H1 (cell line): ENCODE data around the gene ZNF618. TPM values are rescaled to one million over a fixed set of nuclear protein-coding genes. Genes with fewer than 3 reads are reported as not detected.

Source experiments
- CTCF ChIA-PET: fragments of 300-600 bp; sonication (Branson Sonifier 250); formaldehyde crosslinking; loops from one replicate; lab custom pipeline; 2021; ENCODE audit not compliant: partially characterized antibody; lab: Charles Lee
- POLR2A ChIA-PET: fragments of 300-600 bp; sonication (Branson Sonifier 250); formaldehyde crosslinking; loops from one replicate; lab custom pipeline; 2021; ENCODE audit warnings: inconsistent platforms; ENCODE audit not compliant: partially characterized antibody; lab: Charles Lee
- DNase-seq, 2 experiments: peaks; one replicate each; pipeline versions ENCODE4 v3.0.0 to v3.0.0-alpha.2; 2010 to 2022; ENCODE audit warnings: low spot score in 2 of 2, low read depth in 1 of 2, mixed read lengths in 1 of 2
- FAIRE-seq: peaks from 2 replicates; lab custom pipeline; 2011; peaks lifted over from hg19 to GRCh38; lab: Jason Lieb, UNC
- H2AFZ ChIP-seq: 2 replicates; pipeline ENCODE4 v1.8.1; 2012; ENCODE audit warnings: low read length, inconsistent platforms
- H2AK5ac ChIP-seq: 2 replicates; pipeline ENCODE4 v1.6.1; 2013; ENCODE audit warnings: low read depth, low read length
- H2BK120ac ChIP-seq: replicated peaks from 2 replicates; pipeline ENCODE3; 2013; ENCODE audit warnings: low read depth, low read length, inconsistent platforms
- H2BK12ac ChIP-seq: 2 replicates; pipeline ENCODE4 v1.6.1; 2013; ENCODE audit warnings: low read depth, low read length
- H2BK15ac ChIP-seq: 2 replicates; pipeline ENCODE4 v1.6.1; 2013; ENCODE audit warnings: low read length
- H2BK20ac ChIP-seq: 2 replicates; pipeline ENCODE4 v1.6.1; 2013; ENCODE audit warnings: low read length
- H2BK5ac ChIP-seq: 2 replicates; pipeline ENCODE4 v1.6.1; 2013; ENCODE audit warnings: low read depth, low read length
- H3K14ac ChIP-seq: 2 replicates; pipeline ENCODE4 v1.6.1; 2013; ENCODE audit warnings: inconsistent platforms; ENCODE audit not compliant: insufficient read length
- H3K18ac ChIP-seq: 2 replicates; pipeline ENCODE4 v1.6.1; 2013; ENCODE audit warnings: low read length; ENCODE audit errors: extremely low read depth
- H3K23ac ChIP-seq: 2 replicates; pipeline ENCODE4 v1.6.1; 2013; ENCODE audit warnings: inconsistent platforms; ENCODE audit not compliant: insufficient read length
- H3K23me2 ChIP-seq: 2 replicates; pipeline ENCODE4 v1.6.1; 2013; ENCODE audit warnings: low read depth, low read length
- H3K27ac ChIP-seq: 2 replicates; pipeline ENCODE4 v1.6.1; 2011; ENCODE audit warnings: low read depth, low read length, inconsistent platforms
- H3K27me3 ChIP-seq, 4 experiments: replicated peaks in 1 of 4; 1 replicate in 1 of 4; 2 replicates in 3 of 4; pipeline versions ENCODE4 v1.6.1 to v1.8.1; 2011 to 2013; ENCODE audit warnings: low read length in 3 of 4, mild to moderate bottlenecking in 3 of 4, inconsistent platforms in 2 of 4, mixed read lengths in 2 of 4, moderate library complexity in 1 of 4; ENCODE audit not compliant: control insufficient read depth in 3 of 4, insufficient read depth in 3 of 4; ENCODE audit errors: extremely low read depth in 1 of 4
- H3K36me3 ChIP-seq, 4 experiments: 2 replicates each; pipeline versions ENCODE4 v1.6.1 to v1.8.1; 2011 to 2013; ENCODE audit warnings: mild to moderate bottlenecking in 4 of 4, low read length in 3 of 4, moderate library complexity in 2 of 4, control low read depth in 1 of 4, inconsistent platforms in 1 of 4; ENCODE audit not compliant: insufficient read depth in 4 of 4, control insufficient read depth in 2 of 4
- H3K4ac ChIP-seq: replicated peaks from 2 replicates; pipeline ENCODE3; 2013; ENCODE audit warnings: low read length, low read depth, mixed read lengths, inconsistent platforms; ENCODE audit not compliant: insufficient read length
- H3K4me1 ChIP-seq, 4 experiments: replicated peaks in 1 of 4; 1 replicate in 1 of 4; 2 replicates in 3 of 4; pipeline versions ENCODE4 v1.6.1 to v1.8.1; 2011 to 2013; ENCODE audit warnings: low read length in 3 of 4, inconsistent platforms in 2 of 4, mixed read lengths in 1 of 4; ENCODE audit not compliant: insufficient read depth in 4 of 4, control insufficient read depth in 3 of 4
- H3K4me2 ChIP-seq, 2 experiments: 2 replicates each; pipeline versions ENCODE4 v1.6.1 to v1.8.1; 2011 to 2013; ENCODE audit warnings: low read depth in 2 of 2, low read length in 2 of 2, control low read depth in 1 of 2, inconsistent platforms in 1 of 2, mild to moderate bottlenecking in 1 of 2; ENCODE audit not compliant: insufficient read depth in 1 of 2
- H3K4me3 ChIP-seq, 4 experiments: fragments of 200-600, 300-600 bp in 1 of 4; sonication (generic), shearing (Covaris generic), sonication (Bioruptor Twin) in 1 of 4; 2 replicates each; pipeline versions ENCODE4 v1.5.1 to v1.8.1; 2011 to 2016; ENCODE audit warnings: low read length in 4 of 4, low read depth in 3 of 4, control low read depth in 2 of 4, inconsistent platforms in 2 of 4, mild to moderate bottlenecking in 2 of 4, mixed read lengths in 1 of 4, moderate library complexity in 1 of 4; ENCODE audit not compliant: insufficient read depth in 2 of 4; ENCODE audit errors: extremely low read depth in 1 of 4
- H3K56ac ChIP-seq: replicated peaks from 2 replicates; pipeline ENCODE3; 2013; ENCODE audit warnings: low read depth, mild to moderate bottlenecking, mixed read lengths, low read length, inconsistent platforms; ENCODE audit not compliant: insufficient read length
- H3K79me1 ChIP-seq: 2 replicates; pipeline ENCODE4 v1.6.1; 2013; ENCODE audit warnings: low read depth, low read length, control low read depth
- H3K79me2 ChIP-seq, 2 experiments: 2 replicates each; pipeline versions ENCODE4 v1.6.1 to v1.8.1; 2012 to 2013; ENCODE audit warnings: low read length in 2 of 2, mild to moderate bottlenecking in 2 of 2, inconsistent platforms in 1 of 2; ENCODE audit not compliant: insufficient read depth in 2 of 2, control insufficient read depth in 1 of 2
- H3K9ac ChIP-seq, 4 experiments: replicated peaks in 1 of 4; 1 replicate in 1 of 4; 2 replicates in 3 of 4; pipeline versions ENCODE4 v1.6.1 to v1.8.1; 2011 to 2013; ENCODE audit warnings: low read depth in 3 of 4, low read length in 3 of 4, control low read depth in 2 of 4, mild to moderate bottlenecking in 2 of 4, moderate library complexity in 2 of 4, inconsistent platforms in 1 of 4; ENCODE audit errors: extremely low read depth in 1 of 4
- H3K9me3 ChIP-seq, 2 experiments: 2 replicates each; pipeline versions ENCODE4 v1.6.1 to v1.8.1; 2012 to 2013; ENCODE audit warnings: mild to moderate bottlenecking in 2 of 2, moderate library complexity in 2 of 2, control low read depth in 1 of 2, inconsistent platforms in 1 of 2, low read depth in 1 of 2, low read length in 1 of 2, mixed read lengths in 1 of 2; ENCODE audit not compliant: insufficient read depth in 2 of 2
- H4K20me1 ChIP-seq, 2 experiments: replicated peaks in 1 of 2; 2 replicates each; pipeline versions ENCODE3 to v1.8.1; 2011 to 2013; ENCODE audit warnings: inconsistent platforms in 2 of 2, low read length in 2 of 2, mild to moderate bottlenecking in 1 of 2; ENCODE audit not compliant: insufficient read depth in 2 of 2, control insufficient read depth in 1 of 2
- H4K5ac ChIP-seq: 2 replicates; pipeline ENCODE4 v1.6.1; 2013; ENCODE audit warnings: low read length, low read depth, mixed read lengths, inconsistent platforms; ENCODE audit not compliant: insufficient read length
- H4K8ac ChIP-seq: 2 replicates; pipeline ENCODE4 v1.8.0; 2013; ENCODE audit warnings: mild to moderate bottlenecking, moderate library complexity, low read length, inconsistent platforms; ENCODE audit not compliant: insufficient read depth; ENCODE audit errors: extremely low read depth
- H4K91ac ChIP-seq: replicated peaks from 2 replicates; pipeline ENCODE3; 2013; ENCODE audit warnings: low read length, mixed read lengths, inconsistent platforms; ENCODE audit not compliant: insufficient read length
- CBX5 ChIP-seq: fragments of 300-800, 300-1000 bp; sonication (generic); IDR thresholded peaks from 2 replicates; pipeline ENCODE4 v1.7.1; 2016; ENCODE audit warnings: antibody characterized with exemption, low read length, low read depth
- EP300 ChIP-seq, 2 experiments: IDR thresholded peaks; 1 replicate in 1 of 2; 2 replicates in 1 of 2; pipeline ENCODE4 v1.6.1; 2011 to 2012; ENCODE audit warnings: low read depth in 2 of 2, low read length in 2 of 2, mild to moderate bottlenecking in 2 of 2, borderline replicate concordance in 1 of 2, inconsistent platforms in 1 of 2, moderate library complexity in 1 of 2
- FOSL1 ChIP-seq: IDR thresholded peaks from 2 replicates; pipeline ENCODE4 v1.6.1; 2011; ENCODE audit warnings: mild to moderate bottlenecking, low read depth, low read length, moderate library complexity; ENCODE audit not compliant: insufficient read depth
- KDM1A ChIP-seq: fragments of 200-600, 300-600 bp; sonication (generic); IDR thresholded peaks from 2 replicates; pipeline ENCODE4 v1.7.1; 2016; ENCODE audit warnings: mild to moderate bottlenecking, low read length, borderline replicate concordance
- KDM4A ChIP-seq: IDR thresholded peaks from one replicate; pipeline ENCODE4 v1.7.1; 2012; ENCODE audit warnings: low read depth, mild to moderate bottlenecking, moderate library complexity, low read length, inconsistent platforms; ENCODE audit not compliant: severe bottlenecking
- NANOG ChIP-seq: IDR thresholded peaks from 2 replicates; pipeline ENCODE4 v1.6.1; 2011; ENCODE audit warnings: low read length, low read depth, mild to moderate bottlenecking, inconsistent platforms; ENCODE audit not compliant: insufficient read depth, poor library complexity, severe bottlenecking
- RFX5 ChIP-seq: IDR thresholded peaks from 2 replicates; pipeline ENCODE4 v1.6.1; 2011; ENCODE audit warnings: low read depth, low read length, improper control_type of control experiment, borderline replicate concordance
- RNF2 ChIP-seq: fragments of 200-900, 300-1000 bp; sonication (generic); IDR thresholded peaks from 2 replicates; pipeline ENCODE4 v1.7.1; 2016; ENCODE audit warnings: borderline replicate concordance, low read depth, mild to moderate bottlenecking, antibody characterized with exemption, low read length; ENCODE audit not compliant: poor library complexity, severe bottlenecking; ENCODE audit errors: missing control alignments
- SIRT6 ChIP-seq: IDR thresholded peaks from one replicate; pipeline ENCODE4 v1.7.1; 2012; ENCODE audit warnings: low read length, inconsistent platforms
- YY1 ChIP-seq: IDR thresholded peaks from 2 replicates; pipeline ENCODE4 v1.6.1; 2011; ENCODE audit warnings: low read depth, mild to moderate bottlenecking, low read length
- ZNF274 ChIP-seq: IDR thresholded peaks from 2 replicates; pipeline ENCODE4 v1.7.0; 2012; ENCODE audit warnings: low read length, borderline replicate concordance; ENCODE audit errors: extremely low read depth
- WGBS, 2 experiments: shearing (Covaris generic) in 1 of 2; methylation state at CpG; one replicate each; pipeline versions ENCODE4 v1.1.6 to v1.1.7; 2013 to 2015; ENCODE audit warnings: low lambda C conversion rate in 2 of 2, mixed read lengths in 2 of 2, inconsistent platforms in 1 of 2, low coverage in 1 of 2, missing lambda C conversion rate in 1 of 2; ENCODE audit not compliant: insufficient replicate concordance in 2 of 2, insufficient coverage in 1 of 2, insufficient read length in 1 of 2; ENCODE audit errors: extremely low coverage in 1 of 2, missing lambda C conversion rate in 1 of 2; 5-methylcytosine and 5-hydroxymethylcytosine counted together
- polyA plus RNA-seq, 7 experiments: library from polyadenylated mRNA; depleted of rRNA in 3 of 7; stranded (reverse) in 5 of 7; unstranded in 2 of 7; fragments of >200 nt in 5 of 7; fragments of 200-250 nt in 2 of 7; gene quantifications; 1 replicate in 5 of 7; 2 replicates in 1 of 7; 4 replicates in 1 of 7; pipeline versions ENCODE4 v1.2.1 to v1.2.3, GENCODE V29; 2011 to 2013; ENCODE audit warnings: missing spikeins in 2 of 7, mixed read lengths in 2 of 7
- total RNA-seq: library from RNA; stranded (reverse); fragmentation: NEBNext Ultra II Directional; extraction: Animal tissue kit (Norgen Biotek cat#: 25700); gene quantifications from 2 replicates; pipeline ENCODE4 v1.2.1, GENCODE V29; 2021

ZNF618 gene
- total and polyA plus RNA-seq, 2 of the 8 experiments (the other 6 are each of a cell fraction or from before 2014, with no cell fraction given) = 9.6 to 28.5 TPM

GRCh38 chr9:113903514-113904077 lies 27.5 kb downstream of the ZNF618 start:
- no peaks in the 10 kb centered on the region for H3K36me3 ChIP-seq
- ChIA-PET CTCF (interaction anchor here (0.6 to 1.7 kb wide), 4 partner anchors 60 to 642 kb away, joined by 3 to 5 read pairs (median 3); no protein-coding TSS in a partner anchor), POLR2A (interaction anchor here (0.9 kb wide), 1 partner anchor 29 kb away, joined by 3 read pairs; no protein-coding TSS in a partner anchor)
- no peaks in the 10 kb centered on the region for H3K27me3 ChIP-seq
- H3K4ac ChIP-seq = no peak overlapping the region
- H3K79me2 ChIP-seq = peaks cover 0 to 33% of the 10 kb centered on the region in 2 experiments; a peak in 1 of 4 replicates
- H3K4me1 ChIP-seq = peaks cover 0 to 7% (median 2%) of the 10 kb centered on the region in 4 experiments; a peak in 2 of 7 replicates
- H4K8ac ChIP-seq = no peak overlapping the region
- no peak for FAIRE-seq
- no peak overlapping the region for H3K9ac ChIP-seq
- H4K5ac ChIP-seq = no peak overlapping the region
- no peak overlapping the region for H2BK12ac ChIP-seq
- no peak overlapping the region for H2BK5ac ChIP-seq
- no peak overlapping the region for H2AK5ac ChIP-seq
- no peak overlapping the region for H3K4me2 ChIP-seq
- no peak overlapping the region for H2AFZ ChIP-seq
- H2BK15ac ChIP-seq = no peak overlapping the region
- H4K91ac ChIP-seq = no peak overlapping the region
- no peak overlapping the region for H3K18ac ChIP-seq
- H3K9me3 ChIP-seq = no peaks in the 10 kb centered on the region
- H3K4me3 ChIP-seq = no peak overlapping the region
- 83% methylated on average over 4 of the region's 4 CpGs; no CpG with 5 or more reads in 1 of the 2 experiments for WGBS, 2 experiments
- H3K56ac ChIP-seq = no peak overlapping the region
- peaks cover 0 to 2% of the 10 kb centered on the region in 2 experiments for H4K20me1 ChIP-seq
- no peak overlapping the region for H2BK20ac ChIP-seq
- peaks cover 7% of the 10 kb centered on the region; the same call in 1 of the 2 replicates for H3K79me1 ChIP-seq
- no peak overlapping the region for H3K27ac ChIP-seq
- no peaks in the 10 kb centered on the region for H3K23me2 ChIP-seq
- no peak for TF ChIP-seq RFX5
- TF ChIP-seq RNF2 = no peak
- no peak for TF ChIP-seq ZNF274
- no peak for TF ChIP-seq SIRT6
- TF ChIP-seq NANOG = no peak
- TF ChIP-seq KDM4A = no peak
- no peak for TF ChIP-seq KDM1A
- TF ChIP-seq YY1 = no peak
- TF ChIP-seq CBX5 = no peak
- TF ChIP-seq FOSL1 = no peak
- TF ChIP-seq EP300 (IDR thresholded peaks at IDR 0.05; ENCODE audit: borderline replicate concordance in 1 of 2, low read depth in 2 of 2, low read length in 2 of 2) = no peak
- H3K23ac ChIP-seq = no peak overlapping the region
- H3K14ac ChIP-seq = no peak overlapping the region
- no peak for DNase-seq
- no peak overlapping the region for H2BK120ac ChIP-seq
